H54 (cell line): ENCODE data around the gene ZNF418.

Experiments
- DNase-seq: peaks from one replicate; pipeline ENCODE4 v3.0.0; 2011; ENCODE audit warnings: low spot score, mixed read lengths; ENCODE audit not compliant: insufficient read length
- FAIRE-seq: peaks from 3 replicates; lab custom pipeline; 2011; peaks lifted over from hg19 to GRCh38; lab: Jason Lieb, UNC
- POLR2A ChIP-seq: IDR thresholded peaks from 2 replicates; pipeline ENCODE4 v1.6.1; 2011; ENCODE audit warnings: low read depth, mild to moderate bottlenecking, low read length

ZNF418 gene

DNA sequence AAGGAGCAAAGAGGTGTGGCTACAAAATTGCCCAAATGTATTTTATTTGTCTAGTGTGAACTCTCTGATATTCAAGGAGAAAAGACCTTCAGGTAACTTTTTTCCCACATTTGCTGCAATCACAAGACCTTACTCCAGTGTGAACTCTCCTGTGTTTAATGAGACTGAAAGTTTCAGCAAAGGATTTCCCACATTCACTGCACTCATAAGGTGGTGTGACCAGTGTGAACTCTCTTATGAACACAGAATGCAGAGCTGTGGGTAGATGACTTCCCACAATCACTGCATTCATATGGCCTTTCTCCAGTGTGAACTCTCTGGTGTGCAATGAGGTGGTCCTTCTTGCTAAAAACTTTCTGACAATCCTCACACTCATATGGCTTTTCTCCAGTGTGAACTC is 62.8 kb downstream of the ZNF418 start:
- TF ChIP-seq POLR2A: no peak
- no peak for FAIRE-seq
- no peak for DNase-seq
